K562 (cell line): Measurements from ENCODE around the gene KIF1A. TPM values are rescaled to one million over a fixed set of nuclear protein-coding genes. Genes with fewer than 3 reads are reported as not detected.

Source experiments
- ATAC-seq: fragments of 200-7000 bp; cut with Tn5 transposase; 3 replicates; pipeline ENCODE4 v1.9.1; 2020; ENCODE audit warnings: moderate library complexity
- BruUV-seq: library from RNA; stranded (reverse); fragments of 400-500 nt; replicated peaks from 2 replicates; lab custom pipeline; 2021; lab: Mats Ljungman, UMichigan
- CTCF ChIA-PET: fragments of 300-600 bp; formaldehyde crosslinking; extraction: SDS; loops from one replicate; lab custom pipeline; 2021; ENCODE audit warnings: low intra/inter-chr PET ratio; lab: Yijun Ruan, JAX
- POLR2A ChIA-PET: fragments of 300-600, 350-650 bp; sonication (Branson Sonifier 250); formaldehyde crosslinking; extraction: SDS; loops from one replicate; lab custom pipeline; 2021; ENCODE audit warnings: antibody characterized with exemption, inconsistent platforms; lab: Yijun Ruan, JAX
- DNase-seq, 4 experiments: peaks; one replicate each; pipeline versions ENCODE4 v3.0.0 to v3.0.0-alpha.2; 2011 to 2018; ENCODE audit warnings: low spot score in 3 of 4, mixed read lengths in 3 of 4; ENCODE audit errors: extremely low read depth in 1 of 4
- FAIRE-seq: peaks from 2 replicates; lab custom pipeline; 2011; peaks lifted over from hg19 to GRCh38; lab: Jason Lieb, UNC
- H2AFZ ChIP-seq: 2 replicates; pipeline ENCODE4 v1.6.0; 2011; ENCODE audit warnings: low read depth, low read length, control low read depth, inconsistent platforms
- H3K27ac ChIP-seq: fragments of 200-600 bp; 3 replicates; pipeline ENCODE4 v1.8.0; 2011; ENCODE audit warnings: low read depth, mild to moderate bottlenecking, control low read depth, inconsistent platforms, low read length, moderate library complexity, mixed read lengths; ENCODE audit errors: extremely low read depth
- H3K27me3 ChIP-seq, 2 experiments: fragments of 300-600 bp in 1 of 2; 2 replicates in 1 of 2; 3 replicates in 1 of 2; pipeline versions ENCODE4 v1.6.0 to v1.8.0; 2011; ENCODE audit warnings: inconsistent platforms in 2 of 2, low read length in 2 of 2, mild to moderate bottlenecking in 1 of 2, mixed read lengths in 1 of 2, moderate library complexity in 1 of 2; ENCODE audit not compliant: control insufficient read depth in 2 of 2, insufficient read depth in 2 of 2
- H3K36me3 ChIP-seq: fragments of 300-600 bp; 3 replicates; pipeline ENCODE4 v1.8.0; 2011; ENCODE audit warnings: mild to moderate bottlenecking, low read length, inconsistent platforms; ENCODE audit not compliant: control insufficient read depth, insufficient read depth
- H3K4me1 ChIP-seq, 2 experiments: fragments of 200-600 bp in 1 of 2; replicated peaks in 1 of 2; 2 replicates in 1 of 2; 3 replicates in 1 of 2; pipeline versions ENCODE4 v1.5.1 to v1.8.0; 2011; ENCODE audit warnings: inconsistent platforms in 2 of 2, low read length in 2 of 2, mild to moderate bottlenecking in 1 of 2, mixed read lengths in 1 of 2, moderate library complexity in 1 of 2; ENCODE audit not compliant: control insufficient read depth in 2 of 2, insufficient read depth in 2 of 2
- H3K4me2 ChIP-seq: 2 replicates; pipeline ENCODE4 v1.6.1; 2011; ENCODE audit warnings: low read length, control low read depth, inconsistent platforms, mixed read lengths; ENCODE audit not compliant: insufficient read depth
- H3K4me3 ChIP-seq: fragments of 200-600 bp; sonication (generic), shearing (Covaris generic); 2 replicates; pipeline ENCODE4 v1.5.1; 2016; ENCODE audit warnings: control low read depth, inconsistent platforms
- H3K79me2 ChIP-seq: fragments of 200-600 bp; 3 replicates; pipeline ENCODE4 v1.8.0; 2011; ENCODE audit warnings: low read length, inconsistent platforms; ENCODE audit not compliant: control insufficient read depth, insufficient read depth
- H3K9ac ChIP-seq, 2 experiments: 2 replicates each; pipeline versions ENCODE4 v1.6.0 to v1.6.1; 2011; ENCODE audit warnings: low read depth in 2 of 2, low read length in 2 of 2, control low read depth in 1 of 2, inconsistent platforms in 1 of 2, mild to moderate bottlenecking in 1 of 2, mixed read lengths in 1 of 2; ENCODE audit not compliant: insufficient read depth in 1 of 2
- H3K9me1 ChIP-seq: one replicate; pipeline ENCODE4 v1.6.0; 2011; ENCODE audit warnings: inconsistent platforms, mild to moderate bottlenecking, low read length, moderate library complexity; ENCODE audit not compliant: control insufficient read depth, insufficient read depth
- H3K9me3 ChIP-seq: replicated peaks from 2 replicates; pipeline ENCODE4 v1.5.1; 2011; ENCODE audit warnings: low read depth, low read length, inconsistent platforms; ENCODE audit not compliant: control insufficient read depth, insufficient read depth
- H4K20me1 ChIP-seq: replicated peaks from 2 replicates; pipeline ENCODE4 v1.6.1; 2011; ENCODE audit warnings: low read length, inconsistent platforms, mixed read lengths; ENCODE audit not compliant: control insufficient read depth, insufficient read depth
- ATF4 ChIP-seq: fragments of 450-650 bp; formaldehyde crosslinking; IDR thresholded peaks from 2 replicates; pipeline ENCODE4 v1.4.0; 2022; ENCODE audit warnings: mild to moderate bottlenecking, moderate library complexity
- CBFA2T2 ChIP-seq: fragments of 450-650 bp; conservative IDR thresholded peaks from 2 replicates; pipeline ENCODE4 v1.6.1; 2017; ENCODE audit warnings: mild to moderate bottlenecking
- PHF21A ChIP-seq: fragments of 450-650 bp; IDR thresholded peaks from 2 replicates; pipeline ENCODE4 v1.6.1; 2017; ENCODE audit warnings: low read depth, borderline replicate concordance
- PRPF4 ChIP-seq: fragments of 200-400 bp; formaldehyde crosslinking; IDR thresholded peaks from one replicate; pipeline ENCODE4 v1.6.1; 2017; ENCODE audit warnings: low read length, low read depth, mild to moderate bottlenecking; ENCODE audit not compliant: insufficient read depth, poor library complexity, severe bottlenecking
- TCF7L2 ChIP-seq: fragments of 150-350 bp; IDR thresholded peaks from 2 replicates; pipeline ENCODE4 v1.6.1; 2016; ENCODE audit warnings: low read depth, mild to moderate bottlenecking, low read length, moderate library complexity
- TEAD1 ChIP-seq, 2 experiments: fragments of 450-650 bp in 1 of 2; sonication (generic) in 1 of 2; formaldehyde crosslinking; IDR thresholded peaks; 2 replicates each; pipeline versions ENCODE4 v1.4.0 to v1.8.0; 2020 to 2022; ENCODE audit warnings: mild to moderate bottlenecking in 2 of 2, missing genetic modification reagents in 1 of 2
- WHSC1 ChIP-seq: IDR thresholded peaks from one replicate; pipeline ENCODE4 v1.6.1; 2012; ENCODE audit warnings: low read length, control low read depth, inconsistent platforms
- ZC3H4 ChIP-seq: sonication (generic); formaldehyde crosslinking; IDR thresholded peaks from 2 replicates; pipeline ENCODE4 v1.9.0; 2021; ENCODE audit warnings: missing genetic modification reagents, borderline replicate concordance
- ZNF277 ChIP-seq: fragments of 250-450 bp; sonication (Bioruptor Pico); IDR thresholded peaks from 2 replicates; pipeline ENCODE4 v1.8.0; 2022; ENCODE audit warnings: inconsistent platforms, mild to moderate bottlenecking, moderate library complexity, borderline replicate concordance
- ZNF778 ChIP-seq: fragments of 450-650 bp; formaldehyde crosslinking; IDR thresholded peaks from 2 replicates; pipeline ENCODE4 v1.4.0; 2020; ENCODE audit warnings: mild to moderate bottlenecking, moderate library complexity
- WGBS: fragments of 100-300 bp; shearing (Covaris generic); methylation state at CpG from one replicate; pipeline ENCODE4 v1.1.6; 2016; ENCODE audit warnings: low coverage, mixed read lengths; ENCODE audit not compliant: insufficient coverage; ENCODE audit errors: missing lambda C conversion rate; 5-methylcytosine and 5-hydroxymethylcytosine counted together
- in situ Hi-C: fragments of 300-500 bp; cut with MboI; formaldehyde crosslinking; loops from 4 replicates; pipeline ENCODE4 v1.15.0; 2018; ENCODE audit warnings: inconsistent platforms, mixed read lengths
- intact Hi-C: fragments of 100-400 bp; cut with micrococcal nuclease; formaldehyde crosslinking; loops from 2 replicates; pipeline ENCODE4 v1.14.2; 2022
- polyA plus RNA-seq, 8 experiments: library from polyadenylated mRNA; depleted of rRNA in 4 of 8; stranded (reverse) in 5 of 8; unstranded in 3 of 8; fragments of >200 nt; fragmentation: Nextera tagmentation in 2 of 8; fragmentation: Illumina TruSeq in 1 of 8; extraction: Ambion mirVana in 2 of 8; extraction: Trizol in 1 of 8; gene quantifications; 2 replicates each; pipeline versions ENCODE4 v1.2.1 to v1.2.3, GENCODE V29; 2011 to 2014; ENCODE audit warnings: inconsistent platforms in 1 of 8, missing spikeins in 1 of 8
- total RNA-seq, 7 experiments: library from RNA; depleted of rRNA in 6 of 7; stranded (reverse); fragments of >200 nt in 6 of 7; fragmentation: Illumina TruSeq in 2 of 7; extraction: Trizol in 2 of 7; gene quantifications; 2 replicates each; pipeline versions ENCODE4 v1.2.1 to v1.2.3, GENCODE V29; 2011 to 2021; ENCODE audit warnings: low replicate concordance in 1 of 7

The KIF1A gene
- total and polyA plus RNA-seq, 9 of the 15 experiments (the other 6 are each of a cell fraction or from before 2014, with no cell fraction given): 0.07 to 1.4 (median 0.45) TPM; not detected in 2

- in situ Hi-C loops (no loop called here), intact Hi-C loops (no loop called here)
- no peak for TF ChIP-seq ATF4 (CRISPR knock-in tag)
- TF ChIP-seq TEAD1 (CRISPR knock-in tag; IDR thresholded peaks at IDR 0.05): no peak
- no peak for TF ChIP-seq ZNF778 (CRISPR knock-in tag)
- no peak for TF ChIP-seq PRPF4
- TF ChIP-seq WHSC1: no peak
- no peak for TF ChIP-seq TCF7L2
- no peak for TF ChIP-seq ZC3H4
- no peak for TF ChIP-seq PHF21A
- TF ChIP-seq CBFA2T2: no peak
- no peak for TF ChIP-seq ZNF277
- Histone ChIP-seq H3K9ac (no peak overlapping the region), H3K4me1 (peaks cover 0 to 2% of the 10 kb centered on the region in 2 experiments; a peak in 1 of 5 replicates), H3K9me1 (no peaks in the 10 kb centered on the region), H3K4me3 (no peak overlapping the region), H3K27ac (no peak overlapping the region), H2AFZ (no peak overlapping the region), H3K27me3 (peaks cover 0 to 30% of the 10 kb centered on the region in 2 experiments; a peak in 2 of 5 replicates), H3K9me3 (no peaks in the 10 kb centered on the region), H3K4me2 (no peak overlapping the region), H3K36me3 (no peaks in the 10 kb centered on the region), H4K20me1 (peaks cover 6% of the 10 kb centered on the region), H3K79me2 (no peaks in the 10 kb centered on the region)
- ATAC-seq (no peak), DNase-seq (no peak), FAIRE-seq (no peak)
- no TSS peak for BruUV-seq
- ChIA-PET POLR2A (interaction anchor here (0.6 kb wide), 1 partner anchor 928 kb away, joined by 3 read pairs; no protein-coding TSS in a partner anchor), CTCF (no interaction called here)
- 0% methylated on average over 7 of the region's 17 CpGs for WGBS
Measured at GRCh38 chr2:240836781-240837467, 16.9 kb upstream of the KIF1A start.
